Peyer's patch (tissue), 4 donors: ENCODE results near the gene NID1.

Experiments
- POLR2A ChIP-seq, 2 donors: fragments of 450-650 bp; IDR thresholded peaks; one replicate each; pipeline ENCODE4 v1.5.1; 2017; ENCODE audit warnings: antibody characterized with exemption in 2 of 2, mild to moderate bottlenecking in 2 of 2, moderate library complexity in 2 of 2
- TF ChIP-seq, protein P1 (sequence below), 6 experiments: fragments of 450-650 bp in 4 of 6; fragments of 200-600 bp in 2 of 6; sonication (generic) in 1 of 6; IDR thresholded peaks; one replicate each; pipeline ENCODE4 v1.5.1; 2017 to 2019; ENCODE audit warnings: antibody characterized with exemption in 6 of 6, mild to moderate bottlenecking in 3 of 6, moderate library complexity in 1 of 6

DNA sequence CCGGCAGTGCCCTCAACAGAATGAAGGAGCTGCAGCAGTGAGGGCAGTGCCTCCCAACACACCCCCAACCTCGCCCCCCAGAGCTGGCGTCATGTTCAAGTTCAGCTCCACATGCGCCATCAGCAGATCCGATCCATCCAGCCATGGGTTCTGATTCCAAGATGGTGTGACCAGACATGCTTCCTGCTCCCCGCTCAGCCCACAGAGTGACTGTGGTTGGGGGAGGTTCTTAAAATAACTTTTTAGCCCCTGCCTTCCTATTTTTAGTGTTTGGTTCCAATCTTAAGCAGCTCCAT is 47.4 kb upstream of the NID1 start:
- TF ChIP-seq, protein P1, sequence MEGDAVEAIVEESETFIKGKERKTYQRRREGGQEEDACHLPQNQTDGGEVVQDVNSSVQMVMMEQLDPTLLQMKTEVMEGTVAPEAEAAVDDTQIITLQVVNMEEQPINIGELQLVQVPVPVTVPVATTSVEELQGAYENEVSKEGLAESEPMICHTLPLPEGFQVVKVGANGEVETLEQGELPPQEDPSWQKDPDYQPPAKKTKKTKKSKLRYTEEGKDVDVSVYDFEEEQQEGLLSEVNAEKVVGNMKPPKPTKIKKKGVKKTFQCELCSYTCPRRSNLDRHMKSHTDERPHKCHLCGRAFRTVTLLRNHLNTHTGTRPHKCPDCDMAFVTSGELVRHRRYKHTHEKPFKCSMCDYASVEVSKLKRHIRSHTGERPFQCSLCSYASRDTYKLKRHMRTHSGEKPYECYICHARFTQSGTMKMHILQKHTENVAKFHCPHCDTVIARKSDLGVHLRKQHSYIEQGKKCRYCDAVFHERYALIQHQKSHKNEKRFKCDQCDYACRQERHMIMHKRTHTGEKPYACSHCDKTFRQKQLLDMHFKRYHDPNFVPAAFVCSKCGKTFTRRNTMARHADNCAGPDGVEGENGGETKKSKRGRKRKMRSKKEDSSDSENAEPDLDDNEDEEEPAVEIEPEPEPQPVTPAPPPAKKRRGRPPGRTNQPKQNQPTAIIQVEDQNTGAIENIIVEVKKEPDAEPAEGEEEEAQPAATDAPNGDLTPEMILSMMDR (IDR thresholded peaks at IDR 0.05), result no peak
- TF ChIP-seq POLR2A (IDR thresholded peaks at IDR 0.05), result no peak
